Fibroblast of peridontal ligament (primary cell): Measurements from ENCODE around the gene DGKB.
A peak's percentile ranks its signal among the peaks of the same experiment; 100 is the strongest.

Experiments
- DNase-seq: peaks from one replicate; pipeline ENCODE4 v3.0.0-alpha.2; 2010; ENCODE audit errors: extremely low read depth

DGKB gene

DNA sequence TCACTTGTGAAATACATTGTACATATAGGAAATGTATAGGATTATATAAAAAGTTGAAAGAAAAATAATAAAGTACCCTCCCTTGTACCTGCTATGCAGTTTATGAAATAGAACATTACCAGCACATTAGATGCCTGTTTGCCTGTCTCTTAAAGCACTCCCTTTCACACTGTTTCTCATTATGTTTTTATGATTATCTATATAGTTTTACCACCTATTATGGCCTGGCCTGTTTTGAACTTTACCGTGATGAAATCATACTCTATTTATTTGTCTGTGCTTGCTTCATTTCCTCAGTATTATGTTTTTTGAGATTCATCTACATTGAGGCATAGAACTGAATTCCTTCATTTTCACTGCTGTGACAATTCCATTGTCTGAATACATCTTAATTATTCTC lies 41.1 kb downstream of the DGKB start:
- no peak for DNase-seq

DNA sequence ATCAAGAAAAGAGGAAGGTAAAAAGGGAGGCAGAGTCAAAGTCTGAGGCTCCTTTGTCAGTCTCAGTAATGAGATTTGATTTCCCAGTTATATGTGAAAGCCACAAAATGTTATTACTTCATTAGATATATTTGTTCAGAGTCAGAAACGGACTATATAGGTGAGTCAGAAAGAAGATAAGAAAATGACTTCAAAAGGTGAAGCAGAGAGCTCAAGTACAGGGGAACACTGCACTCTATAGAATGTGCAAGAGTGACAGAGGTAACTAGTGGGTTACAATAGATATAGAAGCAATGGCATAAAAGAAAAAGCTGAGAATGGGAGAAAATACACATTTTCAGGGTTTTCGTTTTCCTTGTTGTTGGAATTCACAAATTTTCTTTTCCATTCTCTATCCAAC lies 43.3 kb downstream of the DGKB start:
- DNase-seq = no peak

DNA sequence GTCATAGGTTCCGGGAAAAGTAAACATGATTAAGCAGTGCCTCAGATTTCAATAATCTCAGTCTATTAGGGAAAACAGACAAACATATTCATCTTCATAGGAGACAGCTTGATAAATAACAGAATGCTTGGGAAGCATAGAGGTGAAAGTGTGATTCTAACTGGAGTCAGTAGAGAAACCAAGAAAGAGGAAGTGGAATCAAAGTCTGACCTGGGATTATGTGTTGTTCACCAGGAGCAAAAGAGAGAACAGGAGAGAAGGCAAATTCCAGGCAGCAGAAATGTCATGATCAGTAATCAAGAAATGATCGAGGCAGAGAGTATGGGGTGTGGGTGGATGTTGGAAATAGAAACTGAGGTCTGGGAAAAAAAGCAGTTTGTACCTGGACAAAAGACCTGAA lies 43.7 kb downstream of the DGKB start:
- no peak for DNase-seq

DNA sequence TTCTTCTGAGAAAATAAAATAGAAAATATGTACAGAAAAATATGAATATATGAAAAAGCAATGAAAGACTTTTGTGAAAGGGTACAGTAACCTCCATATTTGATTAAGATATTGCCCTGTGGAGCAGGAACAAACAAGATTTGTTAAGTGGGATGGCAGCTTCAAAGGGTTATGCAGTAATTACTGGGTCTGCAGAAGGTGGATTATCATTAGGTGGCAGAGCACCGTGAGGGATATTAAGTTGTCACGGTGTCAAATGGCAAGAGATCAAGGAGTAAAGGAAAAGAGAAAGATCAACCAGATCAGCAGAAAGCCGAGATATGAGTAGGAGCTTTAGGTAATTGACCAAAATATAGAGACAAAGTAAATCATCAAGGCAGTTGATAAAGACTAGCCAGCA lies 44.1 kb downstream of the DGKB start:
- no peak for DNase-seq

DNA sequence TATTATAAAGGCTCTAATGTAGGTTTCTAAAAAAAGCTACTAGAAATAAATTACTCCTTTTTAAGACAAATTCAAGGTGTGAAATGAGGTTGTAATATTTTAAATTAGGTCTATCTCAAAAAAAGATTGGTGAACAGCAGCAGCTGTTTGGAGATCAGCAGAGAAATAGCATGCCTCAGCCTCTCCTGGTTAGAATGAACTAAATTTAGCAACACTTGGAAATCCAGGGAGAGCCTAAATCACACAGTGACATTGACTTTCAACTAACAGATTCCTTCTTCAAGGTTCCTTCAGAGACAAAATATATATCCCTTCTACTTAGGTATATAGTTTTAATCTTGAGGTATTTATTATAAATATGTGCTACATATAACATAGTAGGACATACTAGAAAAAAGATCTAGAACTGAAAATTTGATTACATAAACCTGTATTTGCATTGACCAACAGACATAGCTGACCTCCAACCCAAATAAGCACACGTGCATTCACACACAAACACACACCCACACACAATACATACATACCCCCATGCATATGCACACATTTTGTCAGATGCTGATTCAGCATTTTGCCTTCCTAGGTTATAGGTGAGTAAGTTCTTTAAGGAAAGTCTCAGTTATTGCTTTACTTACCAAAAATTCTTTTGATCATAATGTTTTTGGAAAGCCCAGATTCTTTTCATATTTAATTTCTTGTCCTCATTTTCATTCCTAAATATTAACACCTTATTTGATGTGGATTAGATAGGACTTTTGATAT lies 47.3 kb downstream of the DGKB start:
- no peak for DNase-seq

DNA sequence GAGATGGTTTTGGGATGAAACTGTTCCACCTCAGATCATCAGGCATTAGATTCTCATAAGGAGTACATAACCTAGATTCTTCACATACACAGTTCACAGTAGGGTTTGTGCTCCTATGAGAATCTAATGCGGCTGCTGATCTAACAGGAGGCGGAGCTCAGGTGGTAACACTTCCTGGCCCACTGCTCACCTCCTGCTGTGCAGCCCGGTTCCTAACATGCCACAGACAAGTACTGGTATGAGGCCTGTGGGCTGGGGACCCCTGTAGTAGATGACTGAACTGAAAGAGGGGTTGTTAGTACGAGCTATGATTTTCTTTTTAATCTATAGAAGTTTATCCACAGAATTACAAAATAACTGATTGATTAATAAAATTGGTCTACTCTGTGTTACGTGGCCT lies 48.1 kb downstream of the DGKB start:
- DNase-seq = no peak

DNA sequence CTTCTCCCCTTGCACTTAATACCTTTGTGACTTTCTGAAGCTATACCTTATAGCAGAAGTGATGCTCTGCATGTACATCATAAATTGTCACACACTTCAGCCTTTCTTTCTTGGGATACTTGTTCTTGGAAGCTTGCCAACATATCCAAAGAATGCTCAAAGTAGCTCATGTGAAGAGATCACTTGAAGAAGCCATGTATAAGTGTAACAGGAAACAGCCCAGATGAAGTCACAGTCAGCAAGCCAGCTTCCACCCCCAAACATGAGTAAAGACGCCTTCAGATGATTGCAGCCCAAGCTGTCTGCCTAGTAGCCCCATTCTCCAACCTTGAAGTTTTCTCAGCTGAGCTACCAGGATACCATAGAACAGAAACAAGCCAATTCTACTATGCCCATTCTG lies 50.9 kb downstream of the DGKB start:
- no peak for DNase-seq

DNA sequence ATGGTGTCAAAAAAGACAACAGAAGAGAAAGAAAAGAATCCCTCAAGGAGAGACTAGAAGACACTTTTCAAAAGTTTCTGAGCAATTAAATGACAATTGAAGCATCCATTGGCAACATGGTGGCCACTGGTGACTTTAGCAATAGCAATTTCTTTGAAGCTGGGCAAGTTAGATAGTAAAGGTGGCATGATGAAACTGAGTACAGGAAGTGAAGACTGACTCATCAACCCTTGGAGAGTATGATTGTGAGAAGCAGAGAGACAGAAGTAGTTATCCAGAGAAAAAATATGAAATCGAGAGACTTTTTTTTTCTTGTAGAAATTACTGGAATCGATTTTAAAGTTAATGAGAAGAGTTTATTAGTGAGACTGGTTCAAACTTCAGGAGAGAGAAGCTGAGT lies 52.5 kb downstream of the DGKB start:
- DNase-seq = no peak

DNA sequence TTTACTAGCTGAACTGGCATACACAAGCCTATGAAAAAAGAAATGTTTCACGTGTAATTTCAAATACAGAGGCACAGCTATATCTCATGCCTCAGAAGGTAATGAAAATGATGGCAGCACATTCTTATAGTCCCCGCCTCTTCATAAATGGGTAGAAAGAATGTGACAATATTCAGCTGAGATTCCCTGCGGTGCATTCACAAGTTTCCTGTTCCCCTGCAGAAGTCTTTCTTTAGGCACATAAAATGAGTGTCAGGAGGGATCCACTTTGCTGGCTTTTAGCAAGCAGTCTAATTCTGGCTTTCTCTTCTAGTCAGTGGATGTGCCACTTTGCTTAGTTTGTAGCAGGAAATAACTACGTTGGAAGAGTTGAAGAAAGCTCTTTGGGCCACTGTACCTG lies 56.1 kb downstream of the DGKB start:
- no peak for DNase-seq

DNA sequence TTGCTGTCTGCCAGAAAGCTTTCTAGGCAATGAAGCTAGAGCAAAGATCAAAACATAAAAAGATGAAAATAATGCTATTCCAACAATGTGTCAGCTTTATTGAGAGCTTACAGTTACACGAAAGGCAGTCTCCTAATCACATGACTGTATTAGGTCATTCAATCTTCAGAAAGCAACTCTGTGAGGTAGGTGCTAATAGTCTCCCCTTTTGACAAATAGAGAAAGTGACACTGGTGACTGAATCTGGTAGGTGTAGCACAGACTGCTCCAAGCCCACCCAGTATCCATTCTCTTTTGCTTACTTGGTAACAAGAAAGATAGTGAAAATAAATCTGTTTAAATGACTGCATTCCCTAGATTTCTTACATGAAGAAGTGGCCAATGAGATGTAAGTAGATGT lies 58.8 kb downstream of the DGKB start:
- no peak for DNase-seq

DNA sequence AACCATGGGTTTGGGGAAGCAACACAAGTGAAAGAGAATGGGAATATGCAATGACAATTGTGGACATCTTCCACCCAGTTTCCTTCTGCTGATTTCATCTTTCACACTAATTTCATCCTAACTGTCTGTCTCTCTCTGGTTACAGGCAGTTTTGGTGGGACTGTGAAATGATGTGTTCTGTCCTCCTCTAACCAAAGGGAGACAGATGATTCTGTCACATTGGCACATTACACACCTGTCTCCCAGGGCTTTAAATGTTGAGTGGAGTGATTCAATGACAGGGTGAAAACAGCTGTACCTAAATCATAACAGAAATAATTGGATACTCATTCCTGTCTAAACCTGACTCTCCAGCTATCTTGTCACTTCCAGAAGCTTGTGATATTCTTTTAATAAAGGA lies 60.0 kb downstream of the DGKB start:
- no peak for DNase-seq

DNA sequence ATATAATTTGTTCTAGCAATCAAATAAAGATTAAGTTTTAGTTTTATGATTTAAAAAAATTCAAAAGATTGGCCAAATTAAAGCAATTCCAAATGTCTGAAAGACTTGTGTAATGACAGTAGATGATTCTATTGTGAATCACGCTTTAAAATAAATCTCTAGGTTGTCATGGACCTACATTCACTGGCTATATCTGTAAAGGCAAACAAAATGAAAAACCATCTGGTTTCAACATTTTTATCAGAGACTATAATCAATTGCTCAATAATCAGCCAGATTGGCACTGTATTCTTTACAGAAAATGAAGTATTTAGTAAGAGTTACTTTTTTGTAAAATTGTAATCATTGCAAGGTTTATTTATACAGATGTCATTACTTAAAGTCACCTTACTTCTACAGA lies 60.7 kb downstream of the DGKB start:
- peak; percentile 80 for DNase-seq

DNA sequence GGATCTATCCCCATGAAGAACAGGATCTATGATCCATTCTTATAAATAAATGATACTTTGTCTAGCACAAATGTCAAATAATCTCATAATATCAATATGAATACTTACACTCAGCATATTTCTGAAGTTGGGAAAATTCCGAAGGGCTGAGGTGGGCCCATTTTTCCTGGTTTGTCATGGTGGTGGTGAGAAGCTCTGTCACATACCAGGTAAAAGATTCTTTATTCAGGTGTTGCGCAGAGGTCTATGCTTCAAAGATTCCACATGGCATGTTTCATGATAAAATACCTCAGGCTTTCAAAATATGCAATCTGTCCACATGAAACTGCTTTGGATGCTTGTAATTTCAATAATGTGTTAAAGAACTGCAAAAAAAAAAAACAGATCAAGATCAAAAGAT lies 61.5 kb downstream of the DGKB start:
- no peak for DNase-seq

DNA sequence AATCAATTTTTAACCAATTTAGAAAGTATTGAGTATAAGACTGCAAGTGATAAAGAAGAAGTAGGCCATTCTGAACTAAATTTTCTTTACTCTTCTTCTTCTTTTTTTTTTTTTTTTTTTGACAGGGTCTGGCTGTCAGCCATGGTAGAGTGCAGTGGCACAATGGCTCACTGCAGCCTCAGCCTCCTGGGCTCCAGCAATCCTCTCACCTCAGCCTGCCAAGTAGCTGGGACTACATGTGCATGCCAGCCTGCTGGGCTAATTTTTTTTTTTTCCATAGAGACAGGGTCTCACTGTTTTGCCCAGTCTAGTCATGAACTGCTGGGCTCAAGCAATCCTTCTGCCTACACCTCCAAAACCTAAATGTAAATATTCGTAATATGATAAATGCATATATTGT lies 63.2 kb downstream of the DGKB start:
- DNase-seq = no peak

DNA sequence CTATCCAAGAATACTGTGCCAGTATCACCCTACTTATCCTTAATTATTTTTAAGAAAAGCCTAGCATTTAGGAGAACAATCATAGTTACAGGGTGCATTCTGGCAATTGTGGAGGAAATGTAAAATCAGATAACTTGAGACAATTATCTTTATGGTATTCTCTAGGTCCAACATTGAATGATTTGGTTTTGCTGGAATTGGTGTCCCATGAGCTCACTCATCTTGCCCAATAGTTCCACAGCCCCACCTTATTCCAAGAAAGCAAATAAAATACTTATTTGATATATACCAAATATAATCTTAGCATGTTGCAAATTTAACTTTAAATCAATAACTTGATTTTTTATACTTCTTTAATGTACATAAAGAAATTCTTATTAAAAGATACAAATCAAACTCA lies 65.3 kb downstream of the DGKB start:
- peak; percentile 42 for DNase-seq

DNA sequence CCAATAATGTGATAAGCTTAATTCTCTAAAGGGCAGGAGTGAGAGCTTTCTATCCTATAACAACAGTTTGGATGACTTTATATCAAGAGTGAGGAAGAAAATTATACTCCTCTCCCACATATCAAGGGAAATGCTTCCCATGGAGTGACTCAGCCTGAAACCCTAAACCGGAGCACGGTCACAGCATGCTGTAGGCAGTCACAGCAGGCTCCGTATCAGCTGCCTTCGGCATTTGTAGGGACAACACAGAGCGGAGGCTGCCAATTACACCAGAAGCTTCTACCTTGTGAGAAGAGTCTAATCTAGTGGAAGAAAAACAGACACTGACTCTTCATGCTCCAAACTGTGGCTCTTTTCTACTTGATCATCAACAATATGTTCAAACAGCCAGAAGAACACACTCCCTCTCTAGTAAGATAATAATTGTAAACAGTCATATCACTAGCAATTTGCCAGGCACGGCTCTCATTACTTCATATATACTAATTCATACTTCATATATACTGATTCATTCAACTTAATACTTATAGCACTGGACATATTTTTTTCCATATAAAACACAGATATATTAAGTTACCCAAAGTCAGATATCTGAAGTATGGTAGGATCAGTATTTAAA lies 65.9 kb downstream of the DGKB start:
- peak; percentile 67 for DNase-seq

DNA sequence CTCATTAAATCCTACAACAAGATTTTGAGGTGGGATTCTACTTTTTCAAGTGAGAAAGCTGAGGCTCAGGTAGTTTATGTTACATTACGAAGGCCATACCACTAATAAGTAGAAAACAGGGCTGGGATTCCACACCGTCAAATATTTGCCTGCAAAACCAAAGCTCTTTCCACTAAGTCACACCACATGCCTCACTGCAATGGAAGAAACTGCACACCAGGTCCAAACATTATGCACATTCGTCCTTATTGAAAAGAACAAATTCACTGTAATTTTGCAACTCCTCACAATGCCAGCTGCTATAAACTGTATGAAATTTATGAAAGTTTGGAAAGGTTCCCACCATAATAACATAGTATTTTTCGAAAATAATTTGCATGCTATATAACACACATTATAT lies 66.5 kb downstream of the DGKB start:
- no peak for DNase-seq

DNA sequence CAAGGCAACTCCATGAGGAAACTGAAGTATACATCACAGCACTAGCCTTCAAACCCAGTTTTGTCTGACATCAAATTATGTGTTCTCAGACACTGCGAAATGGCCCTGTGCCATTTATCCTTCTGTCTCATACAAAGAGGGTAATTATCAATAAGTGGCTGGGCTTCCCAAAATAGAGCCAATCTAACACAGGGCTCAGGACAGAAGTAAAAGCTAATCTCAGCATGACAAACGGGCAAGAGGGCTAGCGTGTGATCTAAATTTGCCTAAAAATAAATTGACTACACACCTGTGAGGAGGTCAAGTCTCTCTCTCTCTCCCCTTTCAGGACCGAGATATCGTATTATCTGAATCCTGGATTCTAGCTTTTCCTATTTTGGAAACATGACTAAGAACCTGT lies 67.2 kb downstream of the DGKB start:
- DNase-seq = no peak

DNA sequence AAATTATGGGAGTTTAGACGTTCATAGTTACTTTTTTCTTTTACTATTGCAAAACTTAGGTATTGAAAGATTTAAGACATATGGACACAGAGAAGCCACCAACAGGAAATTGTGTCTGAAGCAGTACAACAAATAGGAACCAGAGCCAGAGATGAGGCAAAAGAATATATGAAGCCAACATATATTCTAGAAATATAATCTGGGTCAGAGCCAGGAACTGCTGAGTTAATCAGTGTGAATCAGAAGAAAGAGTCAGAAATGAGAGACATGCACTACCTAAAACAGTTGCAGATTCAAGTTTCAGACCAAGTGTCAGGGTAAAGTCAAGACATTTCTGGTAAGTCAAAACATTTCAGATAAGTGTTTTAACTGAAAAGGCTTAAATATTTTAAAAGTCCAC lies 67.7 kb downstream of the DGKB start:
- peak; percentile 80 for DNase-seq

DNA sequence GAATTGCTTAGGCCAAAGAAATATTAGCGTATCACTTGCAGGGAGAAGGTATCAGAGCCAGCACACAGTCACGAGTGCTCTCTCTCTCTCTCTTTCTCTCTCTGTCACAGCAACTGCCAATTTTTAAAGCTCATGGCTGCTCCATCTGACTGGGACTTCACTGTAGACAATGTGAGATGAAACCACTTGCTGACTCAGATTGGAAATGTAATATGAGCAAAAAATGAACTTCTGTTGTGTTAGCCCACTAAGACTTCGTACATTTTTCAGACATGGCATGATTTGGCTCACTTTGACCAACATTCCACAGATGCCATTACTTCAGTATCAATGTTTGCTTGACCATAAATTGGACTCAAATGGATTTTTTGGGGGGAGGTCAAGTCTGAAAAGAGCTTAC lies 68.1 kb downstream of the DGKB start:
- peak; percentile 94 for DNase-seq

DNA sequence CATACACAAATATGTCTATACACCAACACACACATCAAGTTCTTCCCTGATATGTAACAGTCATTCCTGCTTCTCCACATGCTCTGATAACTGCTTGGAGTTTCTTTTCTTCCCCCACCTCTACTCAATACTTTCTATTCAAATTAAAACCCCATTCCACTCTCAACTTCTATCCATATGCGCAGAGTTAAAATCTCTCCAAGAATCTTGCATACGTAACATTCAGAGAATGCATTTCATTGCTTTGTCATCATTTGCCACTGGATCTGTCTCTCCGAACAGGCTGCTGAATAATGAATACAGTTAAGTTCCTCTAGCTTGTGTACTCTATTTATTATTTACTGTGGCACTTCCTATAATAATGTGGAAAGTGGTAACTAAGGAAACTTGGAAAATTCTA lies 68.8 kb downstream of the DGKB start:
- peak; percentile 29 for DNase-seq

DNA sequence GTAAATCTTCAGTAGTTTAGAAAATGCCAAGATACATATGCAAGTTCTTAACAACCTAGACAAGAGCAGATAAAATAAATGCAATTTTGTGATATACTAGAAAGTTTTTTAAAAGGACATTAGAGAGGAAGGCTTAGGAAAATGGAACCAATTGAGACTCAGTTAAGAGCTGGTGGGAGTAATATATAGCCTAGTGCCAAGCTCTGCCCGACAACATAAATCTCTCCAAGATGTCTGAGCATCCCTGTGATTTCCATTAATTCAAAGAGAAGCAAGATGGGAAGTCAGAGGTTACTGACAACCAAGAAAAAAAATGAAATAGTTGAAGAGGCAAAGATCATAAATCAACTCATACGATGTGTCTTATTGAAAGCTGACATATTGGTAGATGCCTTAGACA lies 74.5 kb downstream of the DGKB start:
- no peak for DNase-seq

DNA sequence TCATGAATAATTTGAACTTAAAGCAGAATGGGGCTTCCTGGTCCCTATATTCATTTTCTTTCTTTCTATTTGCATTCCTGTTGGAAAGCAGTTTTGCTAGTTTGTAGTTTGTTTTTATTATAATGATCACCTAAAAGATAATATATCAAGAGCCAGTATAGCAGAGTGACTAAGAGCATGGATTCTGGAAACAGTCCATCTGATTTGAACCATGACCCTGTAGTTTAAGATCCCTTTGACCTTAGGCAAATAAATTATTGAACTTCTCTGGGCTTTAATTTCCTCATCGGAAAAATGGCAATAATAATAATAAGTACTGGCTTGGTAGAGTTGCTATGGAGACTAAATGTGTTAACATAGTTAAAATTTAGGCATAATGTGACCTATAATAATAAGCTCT lies 76.1 kb downstream of the DGKB start:
- no peak for DNase-seq

DNA sequence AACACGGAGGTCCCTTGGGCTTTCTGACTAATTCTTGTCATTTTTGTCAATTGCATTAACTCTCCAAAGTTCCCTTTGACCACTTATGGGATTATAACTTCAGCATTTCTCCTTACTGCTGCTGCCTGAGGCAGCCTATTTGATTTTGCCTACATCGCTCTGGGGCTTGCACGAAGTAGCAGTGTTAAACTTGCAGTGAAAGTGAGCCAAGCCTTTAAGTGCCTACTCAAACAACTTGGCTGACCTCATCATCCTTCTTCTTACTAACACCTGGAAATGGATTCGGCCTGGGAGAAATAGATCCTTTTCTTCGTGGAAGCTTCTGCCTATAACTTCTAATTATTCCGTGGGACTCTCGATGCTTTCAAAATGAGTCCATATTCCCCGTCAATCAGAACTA lies 76.6 kb downstream of the DGKB start:
- no peak for DNase-seq
